IMR-90 (cell line): ENCODE measurements around the gene CRYGA. TPM values are rescaled to one million over a fixed set of nuclear protein-coding genes. Genes with fewer than 3 reads are reported as not detected.

Source experiments
- ATAC-seq: fragments of 200-7000 bp; cut with Tn5 transposase; 2 replicates; pipeline ENCODE4 v1.9.1; 2020; ENCODE audit warnings: low read depth, mild to moderate bottlenecking, moderate library complexity
- BruUV-seq: library from RNA; stranded (reverse); fragments of 400-500 nt; replicated peaks from 2 replicates; lab custom pipeline; 2021; lab: Mats Ljungman, UMichigan
- CTCF ChIA-PET: fragments of 300-600 bp; formaldehyde crosslinking; extraction: SDS; loops from one replicate; lab custom pipeline; 2021; ENCODE audit warnings: antibody characterized with exemption; lab: Yijun Ruan, JAX
- POLR2A ChIA-PET: fragments of 300-600 bp; sonication (Branson Sonifier 250); formaldehyde crosslinking; loops from one replicate; lab custom pipeline; 2022; ENCODE audit warnings: antibody characterized with exemption; ENCODE audit not compliant: unreplicated experiment; lab: Charles Lee
- DNase-seq: peaks from one replicate; pipeline ENCODE4 v3.0.0; 2013
- H2AFZ ChIP-seq: replicated peaks from 2 replicates; pipeline ENCODE3; 2013; ENCODE audit warnings: low read length, mild to moderate bottlenecking; ENCODE audit not compliant: poor library complexity
- H2AK5ac ChIP-seq: 2 replicates; pipeline ENCODE4 v1.6.1; 2013; ENCODE audit warnings: low read depth, low read length, inconsistent platforms
- H2AK9ac ChIP-seq: replicated peaks from 2 replicates; pipeline ENCODE3; 2013; ENCODE audit warnings: mild to moderate bottlenecking, low read depth, low read length, moderate library complexity; ENCODE audit not compliant: poor library complexity
- H2BK120ac ChIP-seq: 2 replicates; pipeline ENCODE4 v1.6.1; 2013; ENCODE audit warnings: low read depth, low read length, inconsistent platforms
- H2BK15ac ChIP-seq: 3 replicates; pipeline ENCODE4 v1.6.1; 2013; ENCODE audit warnings: low read depth, low read length, inconsistent platforms
- H2BK20ac ChIP-seq: 2 replicates; pipeline ENCODE4 v1.6.1; 2013; ENCODE audit warnings: low read depth, mild to moderate bottlenecking, inconsistent platforms, low read length, moderate library complexity
- H2BK5ac ChIP-seq: 2 replicates; pipeline ENCODE4 v1.6.1; 2013; ENCODE audit warnings: mild to moderate bottlenecking, low read depth, low read length, inconsistent platforms; ENCODE audit not compliant: poor library complexity, severe bottlenecking
- H3K14ac ChIP-seq: replicated peaks from 2 replicates; pipeline ENCODE4 v1.6.1; 2013; ENCODE audit warnings: low read depth, low read length, inconsistent platforms
- H3K18ac ChIP-seq: 2 replicates; pipeline ENCODE4 v1.6.1; 2013; ENCODE audit warnings: low read depth, low read length, control low read depth
- H3K23ac ChIP-seq: 2 replicates; pipeline ENCODE4 v1.6.1; 2013; ENCODE audit warnings: low read depth, low read length, inconsistent platforms
- H3K27ac ChIP-seq: 2 replicates; pipeline ENCODE4 v1.5.1; 2013; ENCODE audit warnings: mild to moderate bottlenecking, control low read depth, low read length; ENCODE audit not compliant: insufficient read depth
- H3K27me3 ChIP-seq: 2 replicates; pipeline ENCODE4 v1.6.1; 2013; ENCODE audit warnings: low read length; ENCODE audit not compliant: control insufficient read depth, insufficient read depth
- H3K36me3 ChIP-seq: 2 replicates; pipeline ENCODE4 v1.6.1; 2013; ENCODE audit warnings: low read length, mixed read lengths; ENCODE audit not compliant: control insufficient read depth, insufficient read depth
- H3K4ac ChIP-seq: 2 replicates; pipeline ENCODE4 v1.6.1; 2013; ENCODE audit warnings: low read depth, low read length, inconsistent platforms
- H3K4me1 ChIP-seq: 2 replicates; pipeline ENCODE4 v1.6.1; 2013; ENCODE audit warnings: low read length, mixed read lengths; ENCODE audit not compliant: control insufficient read depth, insufficient read depth
- H3K4me2 ChIP-seq: 2 replicates; pipeline ENCODE4 v1.6.1; 2013; ENCODE audit warnings: low read depth, mild to moderate bottlenecking, control low read depth, low read length, moderate library complexity
- H3K4me3 ChIP-seq: 2 replicates; pipeline ENCODE4 v1.5.1; 2013; ENCODE audit warnings: low read depth, mild to moderate bottlenecking, control low read depth, low read length, moderate library complexity; ENCODE audit not compliant: insufficient read depth
- H3K56ac ChIP-seq: 2 replicates; pipeline ENCODE4 v1.6.1; 2013; ENCODE audit warnings: low read length, inconsistent platforms; ENCODE audit not compliant: insufficient read depth; ENCODE audit errors: extremely low read depth
- H3K79me1 ChIP-seq, 2 experiments: 2 replicates each; pipeline ENCODE4 v1.6.1; 2013; ENCODE audit warnings: low read length in 2 of 2, inconsistent platforms in 1 of 2, low read depth in 1 of 2
- H3K9ac ChIP-seq: 2 replicates; pipeline ENCODE4 v1.6.1; 2013; ENCODE audit warnings: low read depth, low read length, control low read depth
- H3K9me1 ChIP-seq: 2 replicates; pipeline ENCODE4 v1.6.1; 2013; ENCODE audit warnings: low read length, inconsistent platforms; ENCODE audit not compliant: insufficient read depth
- H3K9me3 ChIP-seq: 2 replicates; pipeline ENCODE4 v1.6.1; 2013; ENCODE audit warnings: low read length; ENCODE audit not compliant: control insufficient read depth, insufficient read depth
- H4K20me1 ChIP-seq: 2 replicates; pipeline ENCODE4 v1.6.1; 2013; ENCODE audit warnings: low read length, inconsistent platforms; ENCODE audit not compliant: insufficient read depth
- H4K5ac ChIP-seq: 2 replicates; pipeline ENCODE4 v1.6.1; 2013; ENCODE audit warnings: mild to moderate bottlenecking, low read depth, low read length, control low read depth
- H4K8ac ChIP-seq, 2 experiments: 2 replicates each; pipeline ENCODE4 v1.6.1; 2013; ENCODE audit warnings: low read depth in 2 of 2, low read length in 2 of 2, control low read depth in 1 of 2, inconsistent platforms in 1 of 2
- H4K91ac ChIP-seq: 2 replicates; pipeline ENCODE4 v1.6.1; 2013; ENCODE audit warnings: low read depth, low read length, inconsistent platforms; ENCODE audit not compliant: insufficient read depth
- MXI1 ChIP-seq: IDR thresholded peaks from 2 replicates; pipeline ENCODE4 v1.6.1; 2012; ENCODE audit warnings: low read depth, mild to moderate bottlenecking, low read length, moderate library complexity, borderline replicate concordance
- POLR2A ChIP-seq: IDR thresholded peaks from 2 replicates; pipeline ENCODE4 v1.6.1; 2012; ENCODE audit warnings: mild to moderate bottlenecking, low read depth, low read length
- RFX5 ChIP-seq: IDR thresholded peaks from 2 replicates; pipeline ENCODE4 v1.8.0; 2012; ENCODE audit warnings: low read depth, mild to moderate bottlenecking, low read length, moderate library complexity
- SMC3 ChIP-seq: fragments of 150-350 bp; IDR thresholded peaks from 2 replicates; pipeline ENCODE4 v1.6.1; 2016; ENCODE audit warnings: low read depth, mild to moderate bottlenecking, antibody characterized with exemption, low read length, moderate library complexity
- WGBS, 2 experiments: methylation state at CpG; one replicate each; pipeline versions ENCODE4 v1.1.5 to v1.1.7; 2013; ENCODE audit warnings: missing lambda C conversion rate in 2 of 2; ENCODE audit not compliant: insufficient read length in 1 of 2; ENCODE audit errors: extremely low coverage in 2 of 2; 5-methylcytosine and 5-hydroxymethylcytosine counted together
- dilution Hi-C: fragments of 300-500 bp; cut with HindIII; formaldehyde crosslinking; loops from one replicate; pipeline ENCODE4 v1.14.3; 2018; ENCODE audit warnings: low sequenced_read_pairs; ENCODE audit not compliant: unreplicated experiment
- in situ Hi-C: fragments of 300-500 bp; cut with MboI; formaldehyde crosslinking; loops from 3 replicates; pipeline ENCODE4 v1.14.3; 2019; ENCODE audit warnings: low sequenced_read_pairs, inconsistent platforms, mixed read lengths
- intact Hi-C: fragments of 100-400 bp; cut with micrococcal nuclease; formaldehyde crosslinking; loops from 2 replicates; pipeline ENCODE4 v1.10.0; 2022
- polyA plus RNA-seq, 3 experiments: library from polyadenylated mRNA; depleted of rRNA; stranded (reverse); fragments of >200 nt; gene quantifications; 2 replicates each; pipeline ENCODE4 v1.2.3, GENCODE V29; 2012; ENCODE audit warnings: low replicate concordance in 1 of 3
- total RNA-seq: library from RNA; depleted of rRNA; stranded (reverse); fragments of >200 nt; gene quantifications from 2 replicates; pipeline ENCODE4 v1.2.3, GENCODE V29; 2012

Gene CRYGA
- total and polyA plus RNA-seq, 2 of the 4 experiments (the other 2 are of a cell fraction) = not detected

DNA sequence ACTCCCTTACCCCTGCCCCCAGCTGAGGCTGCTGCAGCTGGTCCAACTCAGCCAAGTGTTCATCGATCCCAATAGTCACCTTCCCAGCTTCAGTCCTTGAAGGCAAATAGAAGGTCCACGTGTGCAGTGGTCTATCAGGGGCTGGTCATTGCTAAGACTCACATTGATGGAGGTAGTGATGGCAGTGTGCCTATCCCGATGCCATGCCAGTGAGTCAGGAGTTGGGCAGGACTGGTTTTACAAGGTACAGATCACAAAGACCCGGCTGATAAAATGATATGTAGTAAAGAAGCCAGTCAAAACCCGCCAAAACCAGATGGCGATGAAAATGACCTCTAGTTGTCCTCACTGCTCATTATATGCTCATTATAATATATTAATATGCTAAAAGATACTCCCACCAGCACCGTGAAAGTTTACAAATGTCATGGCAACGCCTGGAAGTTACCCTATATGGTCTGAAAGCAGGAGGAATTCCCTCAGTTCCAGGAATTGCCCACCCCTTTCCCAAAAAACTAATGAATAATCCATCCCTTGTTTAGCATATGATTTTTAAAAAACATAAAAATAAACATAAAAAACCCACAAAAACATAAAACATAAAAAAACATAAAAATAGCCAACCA lies 29.3 kb upstream of the CRYGA start:
- Histone ChIP-seq H3K14ac (no peak overlapping the region), H3K4me2 (no peak overlapping the region; the same call in 1 of the 2 replicates)
- CTCF ChIA-PET = no interaction called here

More for the DNA sequence above, 29.3 kb upstream of the CRYGA start:
- H2BK120ac ChIP-seq = no peak overlapping the region
- no peak overlapping the region for H2AK5ac ChIP-seq
- no peak overlapping the region for H3K4ac ChIP-seq
- dilution Hi-C loops (no loop called here), intact Hi-C loops (no loop called here), in situ Hi-C loops (no loop called here)
- ATAC-seq = no peak
- H3K27ac ChIP-seq = no peak overlapping the region
- no peak overlapping the region for H3K18ac ChIP-seq
- H4K8ac ChIP-seq = no peak overlapping the region
- no peaks in the 10 kb centered on the region for H3K79me1 ChIP-seq
- no peak overlapping the region for H3K9ac ChIP-seq
- H4K5ac ChIP-seq = no peak overlapping the region
- H2AK9ac ChIP-seq = no peak overlapping the region
- no peak overlapping the region for H4K91ac ChIP-seq
- H3K27me3 ChIP-seq = no peaks in the 10 kb centered on the region
- H3K9me3 ChIP-seq = no peaks in the 10 kb centered on the region
- H3K36me3 ChIP-seq = no peaks in the 10 kb centered on the region
- no peaks in the 10 kb centered on the region for H3K4me1 ChIP-seq
- H2BK5ac ChIP-seq = no peak overlapping the region
- no peak overlapping the region for H3K56ac ChIP-seq
- no peaks in the 10 kb centered on the region for H4K20me1 ChIP-seq
- DNase-seq = no peak
- 100% methylated on average over 2 of the region's 8 CpGs; no CpG with 5 or more reads in 1 of the 2 experiments for WGBS, 2 experiments
- H3K4me3 ChIP-seq = no peak overlapping the region
- H3K9me1 ChIP-seq = no peaks in the 10 kb centered on the region
- POLR2A ChIA-PET = no interaction called here
- no TSS peak for BruUV-seq
- no peak overlapping the region for H2BK15ac ChIP-seq
- TF ChIP-seq POLR2A = no peak
- TF ChIP-seq RFX5 = no peak
- no peak for TF ChIP-seq MXI1
- no peak for TF ChIP-seq SMC3
- H2AFZ ChIP-seq = no peak overlapping the region
- no peak overlapping the region for H2BK20ac ChIP-seq
- H3K23ac ChIP-seq = no peak overlapping the region
